Spleen (tissue), 11 donors: ENCODE data around the gene HOXD13. TPM values are rescaled to one million over a fixed set of nuclear protein-coding genes. Genes with fewer than 3 reads are reported as not detected.
A peak's percentile ranks its signal among the peaks of the same experiment; 100 is the strongest.

Source experiments
- DNase-seq: peaks from one replicate; pipeline ENCODE4 v3.0.0-alpha.2; 2020
- H3K27ac ChIP-seq, 8 donors: fragments of 200-600 bp; sonication (generic) in 7 of 8; 1 replicate in 4 of 8; 2 replicates in 4 of 8; pipeline versions ENCODE4 v1.5.0 to v1.8.0; 2016 to 2021; ENCODE audit warnings: inconsistent platforms in 4 of 8, mild to moderate bottlenecking in 4 of 8, moderate library complexity in 1 of 8
- H3K27me3 ChIP-seq, 7 donors: fragments of 200-600 bp; sonication (generic) in 6 of 7; replicated peaks in 1 of 7; 1 replicate in 4 of 7; 2 replicates in 3 of 7; pipeline versions ENCODE4 v1.5.0 to v1.8.0; 2016 to 2021; ENCODE audit warnings: inconsistent platforms in 3 of 7, mild to moderate bottlenecking in 1 of 7
- H3K36me3 ChIP-seq, 6 donors: fragments of 200-600 bp; sonication (generic) in 5 of 6; 1 replicate in 4 of 6; 2 replicates in 2 of 6; pipeline versions ENCODE4 v1.5.0 to v1.8.0; 2016 to 2021; ENCODE audit warnings: inconsistent platforms in 2 of 6
- H3K4me1 ChIP-seq, 6 donors: fragments of 200-600 bp; sonication (generic) in 5 of 6; 1 replicate in 3 of 6; 2 replicates in 3 of 6; pipeline versions ENCODE4 v1.5.0 to v1.8.0; 2016 to 2021; ENCODE audit warnings: inconsistent platforms in 3 of 6
- H3K4me3 ChIP-seq, 8 donors: fragments of 200-600 bp; sonication (generic) in 7 of 8; 1 replicate in 4 of 8; 2 replicates in 4 of 8; pipeline versions ENCODE4 v1.5.0 to v1.8.0; 2016 to 2021; ENCODE audit warnings: inconsistent platforms in 4 of 8, mild to moderate bottlenecking in 4 of 8, moderate library complexity in 2 of 8
- H3K9me3 ChIP-seq, 8 donors: fragments of 200-600 bp; sonication (generic) in 7 of 8; 1 replicate in 4 of 8; 2 replicates in 4 of 8; pipeline versions ENCODE4 v1.5.0 to v1.8.0; 2016 to 2021; ENCODE audit warnings: inconsistent platforms in 4 of 8
- CTCF ChIP-seq, 11 experiments: fragments of 200-600 bp in 7 of 11; fragments of 450-650 bp in 4 of 11; sonication (generic) in 4 of 11; IDR thresholded peaks in 8 of 11; conservative IDR thresholded peaks in 3 of 11; 1 replicate in 7 of 11; 2 replicates in 4 of 11; pipeline versions ENCODE4 v1.4.0 to v1.8.0; 2016 to 2021; ENCODE audit warnings: antibody characterized with exemption in 11 of 11, inconsistent platforms in 4 of 11, mild to moderate bottlenecking in 1 of 11
- POLR2A ChIP-seq, 3 donors: fragments of 450-650 bp; IDR thresholded peaks; one replicate each; pipeline ENCODE4 v1.5.1; 2017; ENCODE audit warnings: antibody characterized with exemption in 3 of 3, mild to moderate bottlenecking in 1 of 3
- POLR2AphosphoS5 ChIP-seq, 3 donors: sonication (generic); formaldehyde crosslinking; IDR thresholded peaks; one replicate each; pipeline ENCODE4 v1.5.1; 2017; ENCODE audit warnings: antibody characterized with exemption in 3 of 3
- WGBS, 5 donors: extraction: QIAGEN DNeasy Blood & Tissue Kit in 3 of 5; methylation state at CpG; one replicate each; pipeline versions ENCODE4 v1.1.5 to v1.1.7; 2013 to 2018; 5-methylcytosine and 5-hydroxymethylcytosine counted together
- intact Hi-C: fragments of 100-400 bp; cut with DNase I; formaldehyde crosslinking; loops from one replicate; pipeline ENCODE4 v1.15.0; 2023; ENCODE audit warnings: low total_unique reads
- polyA plus RNA-seq, 3 donors: library from polyadenylated mRNA; stranded (reverse); fragments of 200-250 nt; gene quantifications; one replicate each; pipeline ENCODE4 v1.2.1, GENCODE V29; 2013
- total RNA-seq, 7 donors: library from RNA; depleted of rRNA in 3 of 7; stranded (reverse); fragments of >200 nt in 3 of 7; fragmentation: NEBNext Ultra II Directional in 4 of 7; extraction: Animal tissue kit (Norgen Biotek cat#: 25700) in 4 of 7; gene quantifications; one replicate each; pipeline versions ENCODE4 v1.1.0 to v1.2.1, GENCODE V29; 2016 to 2021
- donor health status: healthy with polysubstance abuse.
- donor health status: DM: no; HTN: no; CAD: no; lungs with moderate emphysema.
- donor health status: DM: no; HTN: no; CAD: no.
- donor health status: Bipolar disorder and iron deficiency.
- donor health status: healthy.
- donor health status: DM: no; HTN: no; CAD: no.
- donor health status: DM: yes; HTN: yes; CAD: no.

HOXD13 gene
- total and polyA plus RNA-seq, 10 donors: not detected

- TF ChIP-seq POLR2A (IDR thresholded peaks at IDR 0.05) (no peak), POLR2AphosphoS5 (IDR thresholded peaks at IDR 0.05) (peak in 1 of 3 donors; percentile 12), CTCF (IDR thresholded peaks at IDR 0.05 in 8 of 11, conservative IDR thresholded peaks at IDR 0.05 in 3 of 11) (peak in 4 of 11 experiments; percentile 17 to 36 (median 26))
- intact Hi-C loops: loop anchor here (10.0 kb wide), 1 partner anchor 696 kb away; no protein-coding TSS in a partner anchor
- 11 to 17% (median 12%) methylated on average over 24 of the region's 24 CpGs for WGBS, 5 donors
- Histone ChIP-seq H3K27ac (no peak overlapping the region), H3K4me1 (peaks cover 0 to 46% (median 25%) of the 10 kb centered on the region in 6 donors), H3K36me3 (no peaks in the 10 kb centered on the region), H3K9me3 (peaks cover 0 to 11% (median 0%) of the 10 kb centered on the region in 8 donors), H3K27me3 (peaks cover 13 to 100% (median 100%) of the 10 kb centered on the region in 7 donors), H3K4me3 (peak overlapping the region in 1 of 8 donors; percentile 31)
- DNase-seq: no peak
Measured at GRCh38 chr2:176118601-176119339, 26.2 kb downstream of the HOXD13 start.

GRCh38 chr2:176120364-176121189, 28.1 kb downstream of the HOXD13 start:
- TF ChIP-seq POLR2A (IDR thresholded peaks at IDR 0.05): no peak
- TF ChIP-seq POLR2AphosphoS5 (IDR thresholded peaks at IDR 0.05): no peak
- 27 to 40% (median 29%) methylated on average over 13 of the region's 13 CpGs for WGBS, 5 donors
- no peak overlapping the region for H3K27ac ChIP-seq
- H3K9me3 ChIP-seq: peaks cover 0 to 11% (median 0%) of the 10 kb centered on the region in 8 donors
- peaks cover 13 to 100% (median 99%) of the 10 kb centered on the region in 7 donors for H3K27me3 ChIP-seq
- H3K4me3 ChIP-seq: no peak overlapping the region
- H3K36me3 ChIP-seq: no peaks in the 10 kb centered on the region
- intact Hi-C loops: no loop called here
- DNase-seq: no peak
- H3K4me1 ChIP-seq: peaks cover 0 to 50% (median 27%) of the 10 kb centered on the region in 6 donors

- Histone ChIP-seq H3K27me3 (peaks cover 13 to 100% (median 99%) of the 10 kb centered on the region in 7 donors), H3K27ac (peak overlapping the region in 5 of 8 donors; percentile 79 to 85 (median 82)), H3K4me1 (peaks cover 0 to 42% (median 27%) of the 10 kb centered on the region in 6 donors), H3K9me3 (peaks cover 0 to 10% (median 0%) of the 10 kb centered on the region in 8 donors), H3K4me3 (peak overlapping the region in 6 of 8 donors; percentile 7 to 69 (median 45)), H3K36me3 (no peaks in the 10 kb centered on the region)
- 12 to 22% (median 18%) methylated on average over 28 to 53 of the region's 53 CpGs for WGBS, 5 donors
- TF ChIP-seq POLR2A (IDR thresholded peaks at IDR 0.05) (no peak), POLR2AphosphoS5 (IDR thresholded peaks at IDR 0.05) (no peak), CTCF (IDR thresholded peaks at IDR 0.05 in 8 of 11, conservative IDR thresholded peaks at IDR 0.05 in 3 of 11) (no peak)
- DNase-seq: no peak
- intact Hi-C loops: no loop called here
Measured at GRCh38 chr2:176121190-176122051, 28.9 kb downstream of the HOXD13 start.
